ENCODE results near the gene DHRS7. TPM values are rescaled to one million over a fixed set of nuclear protein-coding genes. Genes with fewer than 3 reads are reported as not detected.

The DHRS7 gene
- total RNA-seq, 1 experiment from 2014 or later = 27.7 TPM

GRCh38 chr14:60166142-60166541 is 944 bp upstream of the DHRS7 start:
- Histone ChIP-seq H3K56ac (ENCODE audit: insufficient read length, low read depth, low read length) (no peak overlapping the region), H2AFZ (ENCODE audit: low read length) (no peak overlapping the region), H2BK120ac (ENCODE audit: low read depth, low read length, poor library complexity, severe bottlenecking) (no peak overlapping the region), H3K23me2 (ENCODE audit: insufficient read length, low read depth, low read length, poor library complexity, severe bottlenecking) (peaks cover 7% of the 10 kb centered on the region), H3K79me2 (ENCODE audit: insufficient read depth, low read length) (no peaks in the 10 kb centered on the region), H3K27ac (ENCODE audit: insufficient read length, low read depth, low read length) (no peak overlapping the region), H3T11ph (ENCODE audit: low read length) (no peak overlapping the region), H3K23ac (ENCODE audit: insufficient read length, low read depth, low read length) (no peak overlapping the region), H3K4me1 (ENCODE audit: insufficient read depth, low read length) (peaks cover 6% of the 10 kb centered on the region; the same call in 1 of the 2 replicates), H4K91ac (ENCODE audit: insufficient read length, low read depth, low read length) (no peak overlapping the region), H4K8ac (replicated peaks; ENCODE audit: insufficient read length, low read depth, low read length) (no peak overlapping the region), H2BK12ac (ENCODE audit: insufficient read length, low read depth, low read length) (no peak overlapping the region), H2BK20ac (ENCODE audit: low read depth, low read length, poor library complexity, severe bottlenecking) (no peak overlapping the region), H2BK5ac (ENCODE audit: insufficient read length, low read length) (no peak overlapping the region), H2AK5ac (ENCODE audit: insufficient read length, low read length) (no peak overlapping the region), H3K9me3 (ENCODE audit: control insufficient read depth, low read depth, low read length) (no peaks in the 10 kb centered on the region), H3K27me3 (ENCODE audit: insufficient read depth, low read length) (no peaks in the 10 kb centered on the region), H3K9ac (ENCODE audit: extremely low read depth, insufficient read length, low read length) (no peak overlapping the region), H3K4ac (ENCODE audit: low read depth, low read length) (no peak overlapping the region), H2BK15ac (ENCODE audit: low read depth, low read length) (no peak overlapping the region), H4K5ac (ENCODE audit: insufficient read length, low read depth, low read length) (no peak overlapping the region), H3K18ac (ENCODE audit: insufficient read length, low read depth, low read length) (no peak overlapping the region), H3K79me1 (ENCODE audit: insufficient read depth, low read depth, low read length, poor library complexity, severe bottlenecking) (no peaks in the 10 kb centered on the region), H3K4me2 (ENCODE audit: insufficient read depth, insufficient read length, low read length) (no peak overlapping the region), H4K20me1 (ENCODE audit: control insufficient read depth, insufficient read depth, insufficient read length) (no peaks in the 10 kb centered on the region), H3K14ac (ENCODE audit: insufficient read depth, low read length) (no peak overlapping the region)
- no peak for TF ChIP-seq CTCF (conservative IDR thresholded peaks at IDR 0.05)
- peak overlapping the region; percentile 80 to 87; a peak in 4 of 5 replicates for H3K4me3 Mint-ChIP-seq
- H3K4me1 Mint-ChIP-seq = peaks cover 20% of the 10 kb centered on the region in 2 experiments
- peaks cover 2 to 5% of the 10 kb centered on the region in 2 experiments; a peak in 3 of 5 replicates for H3K9me3 Mint-ChIP-seq
- no peak for DNase-seq
- peaks cover 9% of the 10 kb centered on the region for H3K27me3 Mint-ChIP-seq (ENCODE audit: low read depth)
- peaks cover 0 to 5% (median 4%) of the 10 kb centered on the region in 3 experiments; a peak in 3 of 7 replicates for H3K36me3 Mint-ChIP-seq (ENCODE audit: insufficient read depth in 1 of 3, low read depth in 3 of 3)
- no CpG with 5 or more reads among the region's 3 CpGs for WGBS (ENCODE audit: extremely low coverage, insufficient read length, low lambda C conversion rate)
- no peak overlapping the region for H3K27ac Mint-ChIP-seq

Measured in H9 (cell line).